HG03442 (cell line): ENCODE results near the gene HUNK.
A peak's percentile ranks its signal among the peaks of the same experiment; 100 is the strongest.
"Not testable (repeated sequence)": the region's sequence is repeated elsewhere in the genome, so short reads cannot be mapped to it uniquely, and the experiment has no call there.

ENCODE experiments used
- ATAC-seq: cut with Tn5 transposase; IDR thresholded peaks from one replicate; pipeline ENCODE4 v1.9.1; 2021; ENCODE audit warnings: mild to moderate bottlenecking, moderate library complexity; ENCODE audit not compliant: unreplicated experiment

The HUNK gene

GRCh38 chr21:31872452-31873274, at the start of gene HUNK:
HUNK (plus strand) TSS chr21:31873020; CDS start chr21:31873675, 655 bp downstream.
- ATAC-seq, result no peak

- no peak for ATAC-seq
Observed at GRCh38 chr21:31829736-31830472, 42.9 kb upstream of the HUNK start.

- ATAC-seq, result no peak
Observed at GRCh38 chr21:31830701-31831100, 42.1 kb upstream of the HUNK start.

- no peak for ATAC-seq
Observed at GRCh38 chr21:31837041-31837440, 35.8 kb upstream of the HUNK start.

- no peak for ATAC-seq
Observed at GRCh38 chr21:31837618-31838390, 35.0 kb upstream of the HUNK start.

GRCh38 chr21:31838586-31839355, 34.0 kb upstream of the HUNK start:
- no peak for ATAC-seq

GRCh38 chr21:31844206-31844605, 28.6 kb upstream of the HUNK start:
- no peak for ATAC-seq

GRCh38 chr21:31845151-31845729, 27.6 kb upstream of the HUNK start:
- no peak for ATAC-seq

- no peak for ATAC-seq
Observed at GRCh38 chr21:31846690-31847089, 26.1 kb upstream of the HUNK start.

- ATAC-seq, result no peak
Observed at GRCh38 chr21:31847761-31848160, 25.1 kb upstream of the HUNK start.

GRCh38 chr21:31848326-31848985, 24.4 kb upstream of the HUNK start:
- ATAC-seq, result no peak

GRCh38 chr21:31850886-31851285, 21.9 kb upstream of the HUNK start:
- ATAC-seq, result no peak

GRCh38 chr21:31855180-31855579, 17.6 kb upstream of the HUNK start:
- no peak for ATAC-seq

- no peak for ATAC-seq
Observed at GRCh38 chr21:31857096-31857495, 15.7 kb upstream of the HUNK start.

- not testable (repeated sequence) for ATAC-seq
Observed at GRCh38 chr21:31857631-31858030, 15.2 kb upstream of the HUNK start.

- ATAC-seq, result no peak
Observed at GRCh38 chr21:31860851-31861250, 12.0 kb upstream of the HUNK start.

- ATAC-seq, result no peak
Observed at GRCh38 chr21:31862078-31862477, 10.7 kb upstream of the HUNK start.

GRCh38 chr21:31865429-31865970, 7.3 kb upstream of the HUNK start:
- no peak for ATAC-seq

- ATAC-seq, result peak; percentile 57
Observed at GRCh38 chr21:31866077-31866511, 6.7 kb upstream of the HUNK start.
